Gastroesophageal sphincter (tissue), 3 donors: ENCODE measurements around the gene IL9.

Source experiments
- EP300 ChIP-seq: sonication (generic); formaldehyde crosslinking; IDR thresholded peaks from one replicate; pipeline ENCODE4 v1.6.1; 2017; ENCODE audit warnings: antibody characterized with exemption, mild to moderate bottlenecking
- POLR2A ChIP-seq, 2 donors: fragments of 450-650 bp; IDR thresholded peaks; one replicate each; pipeline ENCODE4 v1.6.1; 2017; ENCODE audit warnings: antibody characterized with exemption in 2 of 2, mild to moderate bottlenecking in 2 of 2, moderate library complexity in 1 of 2
- POLR2AphosphoS5 ChIP-seq: sonication (generic); formaldehyde crosslinking; IDR thresholded peaks from one replicate; pipeline ENCODE4 v1.6.1; 2017; ENCODE audit warnings: antibody characterized with exemption
- TF ChIP-seq, protein P1 (sequence below), 4 experiments: fragments of 200-600 bp in 2 of 4; fragments of 450-650 bp in 2 of 4; sonication (generic) in 1 of 4; IDR thresholded peaks; one replicate each; pipeline ENCODE4 v1.5.1; 2017 to 2019; ENCODE audit warnings: antibody characterized with exemption in 4 of 4, mild to moderate bottlenecking in 2 of 4, moderate library complexity in 2 of 4

DNA sequence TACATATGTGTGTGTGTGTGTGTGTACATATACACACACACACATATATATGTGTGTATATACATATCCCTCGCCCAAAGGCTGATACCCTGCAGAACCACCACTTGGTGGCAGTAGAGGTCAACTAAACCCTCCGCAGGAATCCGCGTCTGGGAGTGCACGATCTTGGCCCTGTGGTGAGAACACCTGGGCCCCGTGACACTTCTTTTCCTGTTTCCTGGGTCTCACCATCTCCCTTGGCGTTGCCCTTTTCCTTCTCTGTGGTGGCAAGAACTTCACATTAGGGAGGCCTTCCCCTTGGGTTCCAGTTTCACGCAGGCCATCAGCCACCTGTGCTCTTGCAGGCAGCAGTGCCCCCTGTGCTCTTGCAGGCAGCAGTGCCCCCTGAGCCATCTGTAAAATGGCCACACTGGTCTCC lies 8.2 kb downstream of the IL9 start:
- no peak for TF ChIP-seq POLR2A (IDR thresholded peaks at IDR 0.05)
- TF ChIP-seq, protein P1, sequence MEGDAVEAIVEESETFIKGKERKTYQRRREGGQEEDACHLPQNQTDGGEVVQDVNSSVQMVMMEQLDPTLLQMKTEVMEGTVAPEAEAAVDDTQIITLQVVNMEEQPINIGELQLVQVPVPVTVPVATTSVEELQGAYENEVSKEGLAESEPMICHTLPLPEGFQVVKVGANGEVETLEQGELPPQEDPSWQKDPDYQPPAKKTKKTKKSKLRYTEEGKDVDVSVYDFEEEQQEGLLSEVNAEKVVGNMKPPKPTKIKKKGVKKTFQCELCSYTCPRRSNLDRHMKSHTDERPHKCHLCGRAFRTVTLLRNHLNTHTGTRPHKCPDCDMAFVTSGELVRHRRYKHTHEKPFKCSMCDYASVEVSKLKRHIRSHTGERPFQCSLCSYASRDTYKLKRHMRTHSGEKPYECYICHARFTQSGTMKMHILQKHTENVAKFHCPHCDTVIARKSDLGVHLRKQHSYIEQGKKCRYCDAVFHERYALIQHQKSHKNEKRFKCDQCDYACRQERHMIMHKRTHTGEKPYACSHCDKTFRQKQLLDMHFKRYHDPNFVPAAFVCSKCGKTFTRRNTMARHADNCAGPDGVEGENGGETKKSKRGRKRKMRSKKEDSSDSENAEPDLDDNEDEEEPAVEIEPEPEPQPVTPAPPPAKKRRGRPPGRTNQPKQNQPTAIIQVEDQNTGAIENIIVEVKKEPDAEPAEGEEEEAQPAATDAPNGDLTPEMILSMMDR (IDR thresholded peaks at IDR 0.05) = peak; percentile 65 to 85 (median 81)
- TF ChIP-seq POLR2AphosphoS5 = no peak
- no peak for TF ChIP-seq EP300
